Limb (tissue), 2 donors: ENCODE results near the gene CHGA.

ENCODE experiments used
- DNase-seq, 2 donors: peaks; one replicate each; pipeline ENCODE4 v3.0.0-alpha.2; 2016; ENCODE audit errors: extremely low spot score in 2 of 2

CHGA gene

GRCh38 chr14:92978229-92979021 is 55.5 kb downstream of the CHGA start:
- DNase-seq, result no peak

GRCh38 chr14:92980866-92981265 is 57.9 kb downstream of the CHGA start:
- DNase-seq, result no peak

- no peak for DNase-seq
Observed at GRCh38 chr14:92981726-92982125, 58.8 kb downstream of the CHGA start.

- DNase-seq, result no peak
Observed at GRCh38 chr14:92982956-92983355, 60.0 kb downstream of the CHGA start.

GRCh38 chr14:92984082-92984788 is 61.3 kb downstream of the CHGA start:
- no peak for DNase-seq
